ENCODE data around the gene BEND7.
"Not testable (repeated sequence)": the region's sequence is repeated elsewhere in the genome, so short reads cannot be mapped to it uniquely, and the experiment has no call there.

BEND7 gene

GRCh38 chr10:13473986-13474385 lies 54.8 kb downstream of the BEND7 start:
- DNase-seq: no peak

- DNase-seq: no peak
These were observed 56.5 kb downstream of the BEND7 start for GRCh38 chr10:13472359-13472758.

DNA sequence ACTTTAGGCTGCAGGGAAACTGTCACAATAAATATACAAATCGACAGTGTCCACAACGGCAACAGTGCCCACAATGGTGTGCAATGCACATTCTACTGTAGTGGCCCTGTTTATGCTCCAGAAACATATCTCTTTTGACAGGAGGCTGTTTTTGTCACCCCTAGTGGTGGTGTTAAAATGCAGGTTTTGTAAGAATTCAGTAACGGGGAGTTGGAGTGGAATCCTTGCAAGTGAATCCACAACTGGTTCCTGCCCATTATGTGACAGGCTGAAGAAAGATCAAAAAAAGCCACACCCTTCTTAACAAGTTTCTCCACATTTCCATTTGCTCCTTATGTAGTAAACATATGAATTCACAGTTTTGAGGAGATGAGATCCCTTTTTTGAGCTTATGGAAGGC lies 58.5 kb downstream of the BEND7 start:
- DNase-seq: no peak

DNA sequence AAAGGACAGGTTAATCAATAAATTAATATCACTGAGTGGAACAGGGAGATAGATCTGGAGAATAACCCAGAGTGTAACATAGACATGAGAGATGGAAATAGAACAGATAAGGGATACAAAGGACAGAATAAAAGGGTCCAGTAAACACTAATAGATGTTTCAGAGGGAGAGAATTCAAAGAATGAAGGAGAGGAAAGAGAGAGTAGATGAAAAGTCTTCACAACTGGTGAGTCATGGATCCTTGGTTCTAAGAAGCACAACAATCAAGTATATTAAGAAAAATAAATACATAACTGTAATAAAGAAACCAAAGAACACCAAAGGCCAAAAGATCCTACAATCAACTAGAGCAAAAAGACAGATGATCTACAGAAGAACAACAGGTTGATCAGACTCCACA lies 66.3 kb downstream of the BEND7 start:
- DNase-seq: no peak

- no peak for DNase-seq
These were observed 70.2 kb downstream of the BEND7 start for GRCh38 chr10:13458687-13459012.

DNA sequence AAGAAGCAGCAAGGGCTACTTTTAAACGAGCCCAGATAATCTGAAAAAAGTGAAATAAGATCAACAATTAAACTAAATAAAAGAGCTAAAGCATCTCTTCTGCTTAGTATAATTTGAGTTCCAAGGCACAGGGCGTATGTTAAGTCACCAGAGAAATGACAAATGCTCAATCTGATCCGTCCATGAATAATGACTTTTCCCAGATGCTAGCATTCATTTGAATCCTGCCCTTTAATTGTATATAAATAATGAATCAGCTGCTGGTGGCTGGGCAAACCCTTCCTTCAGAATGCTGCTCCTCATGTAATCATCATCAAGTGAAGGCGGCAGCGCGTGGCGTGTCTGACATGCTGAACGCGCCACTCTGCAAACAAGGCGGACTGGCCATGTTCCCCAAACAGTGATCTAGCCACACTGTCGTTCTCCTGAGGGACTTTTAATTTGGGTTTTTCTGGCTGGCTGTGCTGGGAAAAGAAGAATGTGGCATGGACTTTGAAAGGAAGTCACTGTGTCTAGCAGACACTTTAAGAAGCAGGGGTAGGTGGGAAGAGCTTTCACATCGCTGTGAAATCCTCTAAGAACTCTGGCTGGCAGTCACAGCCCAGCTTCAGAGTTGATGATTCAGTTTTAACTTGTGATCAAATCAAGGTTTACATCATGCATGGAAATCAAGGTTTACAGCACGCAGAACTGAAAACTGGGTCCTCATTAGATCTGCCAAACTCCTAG lies 70.7 kb downstream of the BEND7 start:
- no peak for DNase-seq

GRCh38 chr10:13453896-13454295 lies 74.9 kb downstream of the BEND7 start:
- peak; percentile 67 to 72 (median 70) for DNase-seq

- DNase-seq: no peak
These were observed 78.7 kb downstream of the BEND7 start for GRCh38 chr10:13450069-13450468.

- no peak for DNase-seq
These were observed 79.5 kb downstream of the BEND7 start for GRCh38 chr10:13449296-13449695.

DNA sequence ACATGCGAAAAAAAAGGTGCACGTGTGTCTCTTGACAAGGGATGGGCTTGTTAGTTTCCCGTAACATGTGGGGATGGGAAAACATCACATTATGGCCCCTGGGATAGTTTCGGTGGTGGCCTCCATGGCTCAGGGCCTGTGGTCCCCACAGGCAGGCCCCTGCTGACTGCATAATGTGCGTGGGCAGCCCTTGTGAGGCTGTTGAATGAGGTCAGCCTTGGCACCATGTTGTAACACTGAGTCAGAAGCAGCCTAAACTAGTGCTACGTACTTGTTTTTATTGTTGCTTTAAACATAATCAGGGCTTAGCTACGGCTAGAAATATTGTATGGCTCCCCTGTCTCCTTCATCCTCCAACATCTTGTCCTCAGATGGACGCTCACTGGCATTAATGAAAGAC lies 80.6 kb downstream of the BEND7 start:
- DNase-seq: peak; percentile 10 to 25 (median 18)

GRCh38 chr10:13445656-13446400 lies 83.0 kb downstream of the BEND7 start:
- DNase-seq: no peak

DNA sequence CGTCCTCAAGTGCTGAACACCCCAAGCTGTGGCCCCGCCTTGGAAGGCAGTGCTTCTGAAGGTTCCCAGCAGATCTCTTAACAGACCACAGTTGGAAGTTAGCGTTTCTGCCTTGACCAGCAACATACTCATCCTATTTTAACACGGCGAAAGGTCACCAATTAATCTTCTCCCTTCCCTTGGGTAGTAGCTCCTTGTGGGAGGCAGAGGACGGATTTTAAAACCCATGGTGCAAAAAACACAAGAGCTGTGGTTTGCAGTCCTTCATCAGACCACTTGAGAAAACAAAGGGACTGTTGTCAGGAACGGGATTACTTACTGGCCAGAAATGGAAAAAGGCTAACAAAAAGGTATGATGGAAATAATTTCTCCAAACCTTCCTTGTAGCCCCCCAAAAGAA lies 87.3 kb downstream of the BEND7 start:
- DNase-seq: no peak

GRCh38 chr10:13440185-13441061 lies 88.4 kb downstream of the BEND7 start:
- DNase-seq: peak; percentile 52 to 82 (median 72)

GRCh38 chr10:13439313-13440184 lies 89.3 kb downstream of the BEND7 start:
- DNase-seq: peak in 1 of 3 donors; percentile 25

- DNase-seq: no peak
These were observed 91.7 kb downstream of the BEND7 start for GRCh38 chr10:13437026-13437555.

DNA sequence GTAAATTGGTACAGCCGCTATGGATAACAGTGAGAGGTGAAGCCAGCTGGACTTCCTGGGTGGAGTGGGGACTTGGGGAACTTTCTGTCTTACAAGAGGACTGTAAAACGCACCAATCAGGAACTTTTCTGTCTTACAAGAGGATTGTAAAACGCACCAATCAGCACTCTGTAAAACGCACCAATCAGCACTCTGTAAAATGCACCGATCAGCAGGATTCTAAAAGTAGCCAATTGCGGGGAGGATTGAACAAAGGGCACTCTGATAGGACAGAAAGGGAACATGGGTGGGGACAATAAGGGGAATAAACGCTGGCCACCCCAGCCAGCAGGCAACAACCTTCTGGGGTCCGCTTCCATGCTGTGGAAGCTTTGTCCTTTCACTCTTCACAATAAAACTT lies 100.9 kb downstream of the BEND7 start:
- DNase-seq: not testable (repeated sequence)

GRCh38 chr10:13425397-13425796 lies 103.4 kb downstream of the BEND7 start:
- no peak for DNase-seq

GRCh38 chr10:13422800-13423199 lies 106.0 kb downstream of the BEND7 start:
- DNase-seq: no peak

DNA sequence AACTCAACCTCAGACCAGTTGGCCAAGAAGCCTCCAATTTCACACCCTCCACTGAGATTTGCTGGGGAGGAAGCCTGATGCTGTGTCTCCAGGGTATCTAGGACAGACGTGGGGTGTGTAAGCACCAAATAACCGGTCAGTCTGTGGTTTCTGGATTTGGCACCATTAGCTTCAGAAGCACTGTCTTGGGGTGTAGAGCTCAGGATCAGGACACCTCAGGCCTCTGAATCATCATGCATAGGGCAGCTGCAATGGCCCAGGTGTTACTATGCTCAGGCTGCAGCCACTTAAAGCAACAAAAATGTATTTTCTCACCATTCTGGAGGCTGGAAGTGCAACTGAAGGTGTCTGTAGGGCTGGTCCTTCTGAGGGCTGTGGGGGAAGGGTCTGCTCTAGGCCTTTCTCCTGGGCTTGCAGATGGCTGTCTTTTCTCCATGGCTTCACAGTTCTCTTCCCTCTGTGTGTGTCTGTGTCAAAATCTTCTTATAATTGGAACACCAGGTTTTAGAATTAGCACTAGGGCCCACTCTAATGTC lies 107.4 kb downstream of the BEND7 start:
- DNase-seq: no peak

GRCh38 chr10:13420532-13421307 lies 108.1 kb downstream of the BEND7 start:
- DNase-seq: no peak

GRCh38 chr10:13417459-13418126 lies 111.2 kb downstream of the BEND7 start:
- no peak for DNase-seq

All from suppressor macrophage treated with lipopolysaccharide for 1 hour (primary cell).